ENCODE measurements around the gene UFC1. TPM values are rescaled to one million over a fixed set of nuclear protein-coding genes. Genes with fewer than 3 reads are reported as not detected.

The UFC1 gene
- total and polyA plus RNA-seq, 2 donors (not counting 3 experiments of a cell fraction or from before 2014, with no cell fraction given) = 102 to 149 TPM

- no TSS peak for BruUV-seq (replicated peaks)
- FAIRE-seq (no peak), DNase-seq (ENCODE audit: low read depth, low spot score) (no peak)
- ChIA-PET POLR2A (no interaction called here), CTCF (interaction anchor here (6.2 kb wide), 1 partner anchor 193 kb away, joined by 54 read pairs; no protein-coding TSS in a partner anchor)
- no peaks in the 10 kb centered on the region for H3K79me2 ChIP-seq (ENCODE audit: control insufficient read depth, insufficient read depth, low read length)
- peaks cover 27% of the 10 kb centered on the region for H3K4me1 ChIP-seq (ENCODE audit: control insufficient read depth, extremely low read depth, insufficient read depth, low read length)
- H3K9me1 ChIP-seq (replicated peaks; ENCODE audit: control insufficient read depth, extremely low read depth, insufficient read depth, low read length) = no peaks in the 10 kb centered on the region
- TF ChIP-seq EZH2 (IDR thresholded peaks at IDR 0.05; ENCODE audit: borderline replicate concordance, low read depth, low read length, severe bottlenecking) = no peak
- TF ChIP-seq, protein P1, sequence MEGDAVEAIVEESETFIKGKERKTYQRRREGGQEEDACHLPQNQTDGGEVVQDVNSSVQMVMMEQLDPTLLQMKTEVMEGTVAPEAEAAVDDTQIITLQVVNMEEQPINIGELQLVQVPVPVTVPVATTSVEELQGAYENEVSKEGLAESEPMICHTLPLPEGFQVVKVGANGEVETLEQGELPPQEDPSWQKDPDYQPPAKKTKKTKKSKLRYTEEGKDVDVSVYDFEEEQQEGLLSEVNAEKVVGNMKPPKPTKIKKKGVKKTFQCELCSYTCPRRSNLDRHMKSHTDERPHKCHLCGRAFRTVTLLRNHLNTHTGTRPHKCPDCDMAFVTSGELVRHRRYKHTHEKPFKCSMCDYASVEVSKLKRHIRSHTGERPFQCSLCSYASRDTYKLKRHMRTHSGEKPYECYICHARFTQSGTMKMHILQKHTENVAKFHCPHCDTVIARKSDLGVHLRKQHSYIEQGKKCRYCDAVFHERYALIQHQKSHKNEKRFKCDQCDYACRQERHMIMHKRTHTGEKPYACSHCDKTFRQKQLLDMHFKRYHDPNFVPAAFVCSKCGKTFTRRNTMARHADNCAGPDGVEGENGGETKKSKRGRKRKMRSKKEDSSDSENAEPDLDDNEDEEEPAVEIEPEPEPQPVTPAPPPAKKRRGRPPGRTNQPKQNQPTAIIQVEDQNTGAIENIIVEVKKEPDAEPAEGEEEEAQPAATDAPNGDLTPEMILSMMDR (IDR thresholded peaks at IDR 0.05; ENCODE audit: extremely low read depth in 1 of 2, insufficient read depth in 1 of 2, low read depth in 1 of 2, low read length in 2 of 2) = no peak
- no peak for TF ChIP-seq FOS (IDR thresholded peaks at IDR 0.05; ENCODE audit: borderline replicate concordance, insufficient read depth, low read length)
- TF ChIP-seq GATA2 (IDR thresholded peaks at IDR 0.05; ENCODE audit: insufficient read depth, insufficient read length, low read depth, low read length) = no peak
- no peak for TF ChIP-seq JUN (IDR thresholded peaks at IDR 0.05; ENCODE audit: borderline replicate concordance, insufficient read depth, insufficient read length, low read depth)
- no peak for TF ChIP-seq POLR2AphosphoS5 (IDR thresholded peaks at IDR 0.05; ENCODE audit: insufficient read depth, low read depth, low read length)
- no peak for TF ChIP-seq MAX (IDR thresholded peaks at IDR 0.05; ENCODE audit: insufficient read depth, insufficient read length)
- TF ChIP-seq POLR2A (IDR thresholded peaks at IDR 0.05; ENCODE audit: low read depth, low read length) = no peak
- no peak for TF ChIP-seq MYC (IDR thresholded peaks at IDR 0.05; ENCODE audit: low read depth, low read length)
- H3K4me2 ChIP-seq (ENCODE audit: insufficient read depth, low read length) = no peak overlapping the region
- no peak overlapping the region for H3K27ac ChIP-seq (ENCODE audit: insufficient read depth, low read depth, low read length)
- no peaks in the 10 kb centered on the region for H3K27me3 ChIP-seq (ENCODE audit: control insufficient read depth in 2 of 2, insufficient read depth in 2 of 2, low read length in 2 of 2)
- no peaks in the 10 kb centered on the region for H4K20me1 ChIP-seq (replicated peaks; ENCODE audit: control insufficient read depth, extremely low read depth, insufficient read depth, low read length)
- H3K9me3 ChIP-seq (replicated peaks; ENCODE audit: control insufficient read depth, insufficient read depth, low read length) = no peaks in the 10 kb centered on the region
- no peak overlapping the region for H3K4me3 ChIP-seq (replicated peaks in 1 of 3; ENCODE audit: insufficient read depth in 1 of 3, low read depth in 1 of 3, low read length in 3 of 3)
- intact Hi-C loops (cut with micrococcal nuclease) = no loop called here
- H2AFZ ChIP-seq (ENCODE audit: low read depth, low read length) = no peak overlapping the region
- H3K9ac ChIP-seq (replicated peaks; ENCODE audit: extremely low read depth, insufficient read depth, low read length) = no peak overlapping the region
- dilution Hi-C loops (cut with MboI; ENCODE audit: extremely low pct_ligation_motif_present, low sequenced_read_pairs) = no loop called here
- peaks cover 3% of the 10 kb centered on the region in 2 experiments for H3K36me3 ChIP-seq (ENCODE audit: control insufficient read depth in 2 of 2, extremely low read depth in 1 of 2, insufficient read depth in 2 of 2, low read length in 2 of 2)
Measured at GRCh38 chr1:161189036-161189435, 35.3 kb downstream of the UFC1 start.

Data from endothelial cell of umbilical vein (primary cell).